ENCODE data around the gene RSAD2. TPM values are rescaled to one million over a fixed set of nuclear protein-coding genes. Genes with fewer than 3 reads are reported as not detected.

RSAD2 gene
- total RNA-seq, 1 donor from 2014 or later, result 21.9 TPM

- ATAC-seq (no peak), DNase-seq (no peak)
- no peaks in the 10 kb centered on the region for H3K27me3 ChIP-seq (ENCODE audit: low read depth)
- no peak for TF ChIP-seq CTCF (IDR thresholded peaks at IDR 0.05)
- intact Hi-C loops (cut with DNase I), result no loop called here
- H3K9me3 ChIP-seq, result no peaks in the 10 kb centered on the region
- H3K36me3 ChIP-seq, result no peaks in the 10 kb centered on the region
- H3K27ac ChIP-seq, result no peak overlapping the region
- peaks cover 20% of the 10 kb centered on the region for H3K4me1 ChIP-seq
- H3K4me3 ChIP-seq, result no peak overlapping the region
Measured at GRCh38 chr2:6927753-6928152, 50.2 kb downstream of the RSAD2 start.

GRCh38 chr2:6928452-6928851 lies 50.9 kb downstream of the RSAD2 start:
- Histone ChIP-seq H3K36me3 (no peaks in the 10 kb centered on the region), H3K4me3 (no peak overlapping the region), H3K27ac (no peak overlapping the region), H3K27me3 (ENCODE audit: low read depth) (no peaks in the 10 kb centered on the region), H3K9me3 (no peaks in the 10 kb centered on the region), H3K4me1 (peaks cover 20% of the 10 kb centered on the region)
- no peak for ATAC-seq
- intact Hi-C loops (cut with DNase I), result no loop called here
- no peak for DNase-seq
- TF ChIP-seq CTCF (IDR thresholded peaks at IDR 0.05), result no peak

GRCh38 chr2:6929196-6929819 lies 51.7 kb downstream of the RSAD2 start:
- intact Hi-C loops (cut with DNase I), result no loop called here
- H3K27me3 ChIP-seq (ENCODE audit: low read depth), result no peaks in the 10 kb centered on the region

GRCh38 chr2:6930923-6931647 lies 53.5 kb downstream of the RSAD2 start:
- no peaks in the 10 kb centered on the region for H3K9me3 ChIP-seq
- no peaks in the 10 kb centered on the region for H3K36me3 ChIP-seq
- no peak overlapping the region for H3K27ac ChIP-seq
- no peak overlapping the region for H3K4me3 ChIP-seq
- peaks cover 19% of the 10 kb centered on the region for H3K4me1 ChIP-seq
- no peak for TF ChIP-seq CTCF (IDR thresholded peaks at IDR 0.05)
- DNase-seq, result no peak
- intact Hi-C loops (cut with DNase I), result no loop called here
- H3K27me3 ChIP-seq (ENCODE audit: low read depth), result no peaks in the 10 kb centered on the region
- ATAC-seq, result no peak

More at GRCh38 chr2:6929196-6929819, 51.7 kb downstream of the RSAD2 start:
- DNase-seq (no peak), ATAC-seq (no peak)
- TF ChIP-seq CTCF (IDR thresholded peaks at IDR 0.05), result no peak
- Histone ChIP-seq H3K36me3 (no peaks in the 10 kb centered on the region), H3K4me3 (no peak overlapping the region), H3K9me3 (no peaks in the 10 kb centered on the region), H3K4me1 (peaks cover 20% of the 10 kb centered on the region), H3K27ac (no peak overlapping the region)

GRCh38 chr2:6931753-6932152 lies 54.2 kb downstream of the RSAD2 start:
- no peaks in the 10 kb centered on the region for H3K27me3 ChIP-seq (ENCODE audit: low read depth)

More at GRCh38 chr2:6931753-6932152, 54.2 kb downstream of the RSAD2 start:
- Histone ChIP-seq H3K4me3 (no peak overlapping the region), H3K36me3 (no peaks in the 10 kb centered on the region), H3K9me3 (no peaks in the 10 kb centered on the region), H3K27ac (no peak overlapping the region), H3K4me1 (peaks cover 18% of the 10 kb centered on the region)
- ATAC-seq, result no peak
- TF ChIP-seq CTCF (IDR thresholded peaks at IDR 0.05), result no peak
- intact Hi-C loops (cut with DNase I), result no loop called here
- no peak for DNase-seq
